ENCODE results near the gene LGMN. TPM values are rescaled to one million over a fixed set of nuclear protein-coding genes. Genes with fewer than 3 reads are reported as not detected.

The LGMN gene
- total RNA-seq, 1 experiment from 2014 or later, result 37.2 TPM

DNA sequence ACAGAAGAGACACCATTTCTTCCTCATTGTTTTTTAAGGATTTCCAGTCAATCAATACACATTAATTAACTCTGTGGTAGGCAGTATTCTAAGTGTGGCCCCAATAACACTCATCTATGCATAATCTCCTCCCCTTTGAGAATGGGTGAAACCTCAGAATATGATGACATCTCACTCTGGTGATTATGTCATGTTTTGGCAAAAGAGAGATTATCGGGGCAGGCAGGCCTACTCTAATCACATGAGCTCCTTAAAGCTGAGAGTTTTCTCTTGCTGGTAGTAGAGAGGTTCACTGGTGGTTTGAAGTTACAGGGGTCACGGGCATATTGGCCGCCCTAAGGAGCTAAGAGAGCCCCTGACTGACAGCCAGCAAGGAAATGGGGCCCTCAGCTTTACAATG lies 7.1 kb upstream of the LGMN start:
- Histone ChIP-seq H3K4me3 (ENCODE audit: low read depth in 2 of 2, low read length in 2 of 2) (no peak overlapping the region), H3K36me3 (ENCODE audit: control insufficient read depth, insufficient read depth, low read length) (no peaks in the 10 kb centered on the region), H3K27ac (ENCODE audit: low read length) (no peak overlapping the region), H3K4me1 (ENCODE audit: control insufficient read depth, insufficient read depth, low read length) (no peaks in the 10 kb centered on the region), H3K9me3 (ENCODE audit: control insufficient read depth, insufficient read depth, low read depth, low read length) (no peaks in the 10 kb centered on the region), H3K27me3 (ENCODE audit: control insufficient read depth, insufficient read depth, low read length) (no peaks in the 10 kb centered on the region)
- ChIA-PET POLR2A (no interaction called here), CTCF (no interaction called here)
- intact Hi-C loops (cut with micrococcal nuclease; ENCODE audit: unreplicated experiment), result no loop called here
- DNase-seq (ENCODE audit: low read depth, low spot score) (no peak), ATAC-seq (no peak)
- no peak for TF ChIP-seq SIN3A (IDR thresholded peaks at IDR 0.05; ENCODE audit: borderline replicate concordance, insufficient read depth, low read depth, low read length)
- in situ Hi-C loops (cut with HindIII; ENCODE audit: low pct_unique_long_range_greater_than_20kb, low sequenced_read_pairs), result no loop called here
- BruUV-seq (replicated peaks), result no TSS peak

DNA sequence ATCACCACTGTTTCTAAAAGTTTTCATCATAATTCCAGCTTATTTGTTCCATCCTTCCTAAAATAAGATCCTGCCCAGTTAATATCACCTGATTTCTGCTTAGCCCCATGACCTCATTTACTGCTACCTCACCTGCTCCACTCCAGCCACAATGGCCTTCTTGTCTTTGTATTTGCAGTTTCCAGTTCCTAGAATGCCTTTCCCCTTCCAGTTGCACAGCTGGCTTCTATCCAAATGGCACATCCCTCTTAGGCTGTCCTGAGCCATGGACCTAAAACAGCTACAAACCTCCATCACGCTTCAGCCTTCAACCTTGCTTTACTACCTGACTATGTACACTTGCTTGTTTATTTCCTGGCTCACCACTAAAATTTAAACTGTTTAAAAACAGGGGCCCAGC lies 6.5 kb upstream of the LGMN start:
- H3K4me1 ChIP-seq (ENCODE audit: control insufficient read depth, insufficient read depth, low read length), result no peaks in the 10 kb centered on the region
- ATAC-seq (no peak), DNase-seq (ENCODE audit: low read depth, low spot score) (no peak)
- BruUV-seq (replicated peaks), result no TSS peak
- no peaks in the 10 kb centered on the region for H3K9me3 ChIP-seq (ENCODE audit: control insufficient read depth, insufficient read depth, low read depth, low read length)
- TF ChIP-seq POLR2AphosphoS5 (IDR thresholded peaks at IDR 0.05; ENCODE audit: low read depth, low read length) (no peak), TCF7L2 (IDR thresholded peaks at IDR 0.05; ENCODE audit: low read depth, low read length) (no peak), SIN3A (IDR thresholded peaks at IDR 0.05; ENCODE audit: borderline replicate concordance, insufficient read depth, low read depth, low read length) (no peak)
- TF ChIP-seq, protein P1, sequence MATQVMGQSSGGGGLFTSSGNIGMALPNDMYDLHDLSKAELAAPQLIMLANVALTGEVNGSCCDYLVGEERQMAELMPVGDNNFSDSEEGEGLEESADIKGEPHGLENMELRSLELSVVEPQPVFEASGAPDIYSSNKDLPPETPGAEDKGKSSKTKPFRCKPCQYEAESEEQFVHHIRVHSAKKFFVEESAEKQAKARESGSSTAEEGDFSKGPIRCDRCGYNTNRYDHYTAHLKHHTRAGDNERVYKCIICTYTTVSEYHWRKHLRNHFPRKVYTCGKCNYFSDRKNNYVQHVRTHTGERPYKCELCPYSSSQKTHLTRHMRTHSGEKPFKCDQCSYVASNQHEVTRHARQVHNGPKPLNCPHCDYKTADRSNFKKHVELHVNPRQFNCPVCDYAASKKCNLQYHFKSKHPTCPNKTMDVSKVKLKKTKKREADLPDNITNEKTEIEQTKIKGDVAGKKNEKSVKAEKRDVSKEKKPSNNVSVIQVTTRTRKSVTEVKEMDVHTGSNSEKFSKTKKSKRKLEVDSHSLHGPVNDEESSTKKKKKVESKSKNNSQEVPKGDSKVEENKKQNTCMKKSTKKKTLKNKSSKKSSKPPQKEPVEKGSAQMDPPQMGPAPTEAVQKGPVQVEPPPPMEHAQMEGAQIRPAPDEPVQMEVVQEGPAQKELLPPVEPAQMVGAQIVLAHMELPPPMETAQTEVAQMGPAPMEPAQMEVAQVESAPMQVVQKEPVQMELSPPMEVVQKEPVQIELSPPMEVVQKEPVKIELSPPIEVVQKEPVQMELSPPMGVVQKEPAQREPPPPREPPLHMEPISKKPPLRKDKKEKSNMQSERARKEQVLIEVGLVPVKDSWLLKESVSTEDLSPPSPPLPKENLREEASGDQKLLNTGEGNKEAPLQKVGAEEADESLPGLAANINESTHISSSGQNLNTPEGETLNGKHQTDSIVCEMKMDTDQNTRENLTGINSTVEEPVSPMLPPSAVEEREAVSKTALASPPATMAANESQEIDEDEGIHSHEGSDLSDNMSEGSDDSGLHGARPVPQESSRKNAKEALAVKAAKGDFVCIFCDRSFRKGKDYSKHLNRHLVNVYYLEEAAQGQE (IDR thresholded peaks at IDR 0.05; ENCODE audit: insufficient read depth in 1 of 2, low read depth in 2 of 2, low read length in 1 of 2), result no peak
- TF ChIP-seq, protein P2, sequence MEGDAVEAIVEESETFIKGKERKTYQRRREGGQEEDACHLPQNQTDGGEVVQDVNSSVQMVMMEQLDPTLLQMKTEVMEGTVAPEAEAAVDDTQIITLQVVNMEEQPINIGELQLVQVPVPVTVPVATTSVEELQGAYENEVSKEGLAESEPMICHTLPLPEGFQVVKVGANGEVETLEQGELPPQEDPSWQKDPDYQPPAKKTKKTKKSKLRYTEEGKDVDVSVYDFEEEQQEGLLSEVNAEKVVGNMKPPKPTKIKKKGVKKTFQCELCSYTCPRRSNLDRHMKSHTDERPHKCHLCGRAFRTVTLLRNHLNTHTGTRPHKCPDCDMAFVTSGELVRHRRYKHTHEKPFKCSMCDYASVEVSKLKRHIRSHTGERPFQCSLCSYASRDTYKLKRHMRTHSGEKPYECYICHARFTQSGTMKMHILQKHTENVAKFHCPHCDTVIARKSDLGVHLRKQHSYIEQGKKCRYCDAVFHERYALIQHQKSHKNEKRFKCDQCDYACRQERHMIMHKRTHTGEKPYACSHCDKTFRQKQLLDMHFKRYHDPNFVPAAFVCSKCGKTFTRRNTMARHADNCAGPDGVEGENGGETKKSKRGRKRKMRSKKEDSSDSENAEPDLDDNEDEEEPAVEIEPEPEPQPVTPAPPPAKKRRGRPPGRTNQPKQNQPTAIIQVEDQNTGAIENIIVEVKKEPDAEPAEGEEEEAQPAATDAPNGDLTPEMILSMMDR (IDR thresholded peaks at IDR 0.05), result no peak
- H3K36me3 ChIP-seq (ENCODE audit: control insufficient read depth, insufficient read depth, low read length), result no peaks in the 10 kb centered on the region
- in situ Hi-C loops (cut with HindIII; ENCODE audit: low pct_unique_long_range_greater_than_20kb, low sequenced_read_pairs), result no loop called here
- no peaks in the 10 kb centered on the region for H3K27me3 ChIP-seq (ENCODE audit: control insufficient read depth, insufficient read depth, low read length)
- CTCF ChIA-PET, result no interaction called here
- H3K27ac ChIP-seq (ENCODE audit: low read length), result no peak overlapping the region
- intact Hi-C loops (cut with micrococcal nuclease; ENCODE audit: unreplicated experiment), result no loop called here
- no peak overlapping the region for H3K4me3 ChIP-seq (ENCODE audit: low read depth in 2 of 2, low read length in 2 of 2)
- POLR2A ChIA-PET, result no interaction called here

DNA sequence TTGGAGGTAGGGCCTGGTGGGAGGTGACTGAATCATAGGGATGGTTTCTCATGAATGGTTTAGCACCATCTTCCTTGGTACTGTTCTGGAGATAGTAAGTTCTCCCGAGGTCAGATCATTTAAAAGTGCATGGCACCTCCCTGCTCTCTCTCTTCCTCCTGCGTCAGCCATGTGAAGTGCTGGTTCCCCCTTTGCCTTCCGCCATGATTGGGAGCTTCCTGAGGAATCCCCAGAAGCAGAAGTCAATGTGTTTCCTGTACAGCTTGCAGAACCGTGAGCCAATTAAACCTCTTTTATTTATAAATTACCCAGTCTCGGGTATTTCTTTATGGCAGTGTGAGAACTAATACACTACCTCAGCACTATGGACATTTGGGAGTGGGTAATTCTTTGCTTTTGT lies 4.8 kb upstream of the LGMN start:
- BruUV-seq (replicated peaks), result no TSS peak
- H3K9me3 ChIP-seq (ENCODE audit: control insufficient read depth, insufficient read depth, low read depth, low read length), result no peaks in the 10 kb centered on the region
- intact Hi-C loops (cut with micrococcal nuclease; ENCODE audit: unreplicated experiment) (no loop called here), in situ Hi-C loops (cut with HindIII; ENCODE audit: low pct_unique_long_range_greater_than_20kb, low sequenced_read_pairs) (no loop called here)
- no peak overlapping the region for H3K4me3 ChIP-seq (ENCODE audit: low read depth in 2 of 2, low read length in 2 of 2)
- no peaks in the 10 kb centered on the region; the same call in none of the 2 replicates for H3K4me1 ChIP-seq (ENCODE audit: control insufficient read depth, insufficient read depth, low read length)
- H3K27ac ChIP-seq (ENCODE audit: low read length), result no peak overlapping the region
- H3K36me3 ChIP-seq (ENCODE audit: control insufficient read depth, insufficient read depth, low read length), result no peaks in the 10 kb centered on the region; the same call in 1 of the 2 replicates
- TF ChIP-seq POLR2AphosphoS5 (IDR thresholded peaks at IDR 0.05; ENCODE audit: low read depth, low read length), result no peak
- TF ChIP-seq, protein P1 (IDR thresholded peaks at IDR 0.05; ENCODE audit: insufficient read depth in 1 of 2, low read depth in 2 of 2, low read length in 1 of 2), result no peak
- TF ChIP-seq SIN3A (IDR thresholded peaks at IDR 0.05; ENCODE audit: borderline replicate concordance, insufficient read depth, low read depth, low read length), result no peak
- no peak for TF ChIP-seq TCF7L2 (IDR thresholded peaks at IDR 0.05; ENCODE audit: low read depth, low read length)
- TF ChIP-seq, protein P2 (IDR thresholded peaks at IDR 0.05), result no peak
- ATAC-seq, result no peak
- no peak for DNase-seq (ENCODE audit: low read depth, low spot score)
- CTCF ChIA-PET, result no interaction called here
- no peaks in the 10 kb centered on the region for H3K27me3 ChIP-seq (ENCODE audit: control insufficient read depth, insufficient read depth, low read length)
- POLR2A ChIA-PET, result no interaction called here

Data from Panc1 (cell line).